ENCODE data around the gene CDH5. TPM values are rescaled to one million over a fixed set of nuclear protein-coding genes. Genes with fewer than 3 reads are reported as not detected.

The CDH5 gene
- total and polyA plus RNA-seq, 10 donors, result 6.7 to 62.7 (median 40.2) TPM

DNA sequence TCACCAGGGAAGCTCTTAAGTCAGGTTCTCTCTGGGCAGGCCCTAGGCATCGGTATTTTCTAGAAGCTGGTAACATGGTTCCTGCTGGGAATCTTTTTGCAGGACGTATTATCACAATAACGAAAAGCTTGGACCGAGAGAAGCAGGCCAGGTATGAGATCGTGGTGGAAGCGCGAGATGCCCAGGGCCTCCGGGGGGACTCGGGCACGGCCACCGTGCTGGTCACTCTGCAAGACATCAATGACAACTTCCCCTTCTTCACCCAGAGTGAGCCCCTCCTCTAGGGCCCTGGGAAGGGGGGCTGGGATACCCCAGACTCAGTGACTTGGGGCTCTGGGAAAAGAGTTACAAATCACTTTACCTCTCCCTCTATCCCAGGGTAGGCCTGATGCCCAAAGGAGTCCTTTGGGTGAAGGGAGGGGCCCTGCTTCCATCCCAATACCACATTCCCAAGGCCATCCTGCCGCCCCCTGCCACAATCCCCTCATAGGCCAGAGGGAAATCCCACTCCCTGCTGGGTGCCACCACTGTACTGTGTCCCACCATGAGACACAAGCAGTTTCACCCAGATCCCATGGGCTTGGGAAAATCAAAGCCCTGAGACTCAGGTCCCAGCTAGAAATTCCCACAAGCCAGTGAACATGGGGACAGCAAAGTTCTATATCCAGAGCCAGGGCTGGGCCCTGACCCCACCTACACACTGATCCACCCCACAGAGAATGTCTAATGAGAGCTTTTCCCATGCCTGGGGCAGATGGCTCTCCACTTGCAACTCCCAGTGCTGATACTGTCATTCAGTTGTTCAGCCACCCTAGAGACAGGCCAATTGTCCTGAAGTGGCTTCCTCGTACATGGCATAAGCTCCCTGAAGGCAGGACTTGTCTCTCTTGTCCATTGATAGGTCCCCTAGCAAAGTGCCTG, 23.0 kb downstream of the CDH5 start:
- H3K4me1 ChIP-seq, result no peaks in the 10 kb centered on the region
- no peaks in the 10 kb centered on the region for H3K9me3 ChIP-seq
- WGBS, 5 donors, result 85 to 95% (median 92%) methylated on average over 13 of the region's 13 CpGs
- H3K27me3 ChIP-seq (replicated peaks in 1 of 7), result peaks cover 0 to 8% (median 0%) of the 10 kb centered on the region in 7 donors
- intact Hi-C loops (cut with DNase I; ENCODE audit: low total_unique reads), result no loop called here
- H3K4me3 ChIP-seq, result no peak overlapping the region
- no peak for TF ChIP-seq POLR2AphosphoS5 (IDR thresholded peaks at IDR 0.05)
- peak; percentile 25 for DNase-seq
- H3K36me3 ChIP-seq, result peaks cover 0 to 19% (median 2%) of the 10 kb centered on the region in 6 donors
- H3K27ac ChIP-seq, result no peak overlapping the region

DNA sequence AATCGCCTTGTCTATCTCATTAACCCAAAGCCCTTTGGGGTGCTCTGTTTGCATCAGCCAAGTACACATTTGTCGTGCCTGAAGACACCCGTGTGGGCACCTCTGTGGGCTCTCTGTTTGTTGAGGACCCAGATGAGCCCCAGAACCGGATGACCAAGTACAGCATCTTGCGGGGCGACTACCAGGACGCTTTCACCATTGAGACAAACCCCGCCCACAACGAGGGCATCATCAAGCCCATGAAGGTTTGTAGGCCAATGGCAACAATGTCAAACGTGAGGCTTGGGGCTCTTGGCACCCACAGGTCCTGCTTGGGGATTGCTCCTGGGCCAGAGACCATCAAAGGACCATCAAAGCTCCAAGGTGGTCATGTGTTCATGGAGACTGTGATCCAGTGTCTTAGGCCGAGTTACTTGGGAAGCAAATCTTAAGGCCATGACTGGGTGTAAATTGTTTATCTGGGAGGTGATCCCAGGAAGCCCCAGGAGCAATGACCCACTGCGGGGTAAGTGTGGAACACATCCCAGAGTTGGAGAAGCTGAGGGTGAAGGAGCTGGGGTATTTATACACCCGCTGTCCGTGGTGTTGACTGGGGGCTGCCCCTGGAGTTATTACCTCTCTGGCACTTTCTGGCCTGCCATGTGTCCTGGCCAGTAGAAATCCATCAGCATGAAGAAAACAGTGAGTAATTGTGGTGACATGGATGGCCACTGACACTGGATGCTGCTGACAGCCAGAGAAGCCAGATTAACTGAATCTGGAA, 24.0 kb downstream of the CDH5 start:
- WGBS, 5 donors, result 80 to 98% (median 86%) methylated on average over 8 to 14 of the region's 14 CpGs
- H3K4me3 ChIP-seq, result no peak overlapping the region
- H3K36me3 ChIP-seq, result peaks cover 0 to 19% (median 2%) of the 10 kb centered on the region in 6 donors
- H3K27ac ChIP-seq, result no peak overlapping the region
- TF ChIP-seq POLR2AphosphoS5 (IDR thresholded peaks at IDR 0.05) (no peak), POLR2A (IDR thresholded peaks at IDR 0.05) (no peak)
- TF ChIP-seq, protein P1, sequence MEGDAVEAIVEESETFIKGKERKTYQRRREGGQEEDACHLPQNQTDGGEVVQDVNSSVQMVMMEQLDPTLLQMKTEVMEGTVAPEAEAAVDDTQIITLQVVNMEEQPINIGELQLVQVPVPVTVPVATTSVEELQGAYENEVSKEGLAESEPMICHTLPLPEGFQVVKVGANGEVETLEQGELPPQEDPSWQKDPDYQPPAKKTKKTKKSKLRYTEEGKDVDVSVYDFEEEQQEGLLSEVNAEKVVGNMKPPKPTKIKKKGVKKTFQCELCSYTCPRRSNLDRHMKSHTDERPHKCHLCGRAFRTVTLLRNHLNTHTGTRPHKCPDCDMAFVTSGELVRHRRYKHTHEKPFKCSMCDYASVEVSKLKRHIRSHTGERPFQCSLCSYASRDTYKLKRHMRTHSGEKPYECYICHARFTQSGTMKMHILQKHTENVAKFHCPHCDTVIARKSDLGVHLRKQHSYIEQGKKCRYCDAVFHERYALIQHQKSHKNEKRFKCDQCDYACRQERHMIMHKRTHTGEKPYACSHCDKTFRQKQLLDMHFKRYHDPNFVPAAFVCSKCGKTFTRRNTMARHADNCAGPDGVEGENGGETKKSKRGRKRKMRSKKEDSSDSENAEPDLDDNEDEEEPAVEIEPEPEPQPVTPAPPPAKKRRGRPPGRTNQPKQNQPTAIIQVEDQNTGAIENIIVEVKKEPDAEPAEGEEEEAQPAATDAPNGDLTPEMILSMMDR (IDR thresholded peaks at IDR 0.05 in 8 of 11, conservative IDR thresholded peaks at IDR 0.05 in 3 of 11), result no peak
- no peaks in the 10 kb centered on the region for H3K4me1 ChIP-seq
- H3K27me3 ChIP-seq (replicated peaks in 1 of 7), result peaks cover 0 to 8% (median 0%) of the 10 kb centered on the region in 7 donors
- no peaks in the 10 kb centered on the region for H3K9me3 ChIP-seq
- no peak for DNase-seq
- intact Hi-C loops (cut with DNase I; ENCODE audit: low total_unique reads), result no loop called here

DNA sequence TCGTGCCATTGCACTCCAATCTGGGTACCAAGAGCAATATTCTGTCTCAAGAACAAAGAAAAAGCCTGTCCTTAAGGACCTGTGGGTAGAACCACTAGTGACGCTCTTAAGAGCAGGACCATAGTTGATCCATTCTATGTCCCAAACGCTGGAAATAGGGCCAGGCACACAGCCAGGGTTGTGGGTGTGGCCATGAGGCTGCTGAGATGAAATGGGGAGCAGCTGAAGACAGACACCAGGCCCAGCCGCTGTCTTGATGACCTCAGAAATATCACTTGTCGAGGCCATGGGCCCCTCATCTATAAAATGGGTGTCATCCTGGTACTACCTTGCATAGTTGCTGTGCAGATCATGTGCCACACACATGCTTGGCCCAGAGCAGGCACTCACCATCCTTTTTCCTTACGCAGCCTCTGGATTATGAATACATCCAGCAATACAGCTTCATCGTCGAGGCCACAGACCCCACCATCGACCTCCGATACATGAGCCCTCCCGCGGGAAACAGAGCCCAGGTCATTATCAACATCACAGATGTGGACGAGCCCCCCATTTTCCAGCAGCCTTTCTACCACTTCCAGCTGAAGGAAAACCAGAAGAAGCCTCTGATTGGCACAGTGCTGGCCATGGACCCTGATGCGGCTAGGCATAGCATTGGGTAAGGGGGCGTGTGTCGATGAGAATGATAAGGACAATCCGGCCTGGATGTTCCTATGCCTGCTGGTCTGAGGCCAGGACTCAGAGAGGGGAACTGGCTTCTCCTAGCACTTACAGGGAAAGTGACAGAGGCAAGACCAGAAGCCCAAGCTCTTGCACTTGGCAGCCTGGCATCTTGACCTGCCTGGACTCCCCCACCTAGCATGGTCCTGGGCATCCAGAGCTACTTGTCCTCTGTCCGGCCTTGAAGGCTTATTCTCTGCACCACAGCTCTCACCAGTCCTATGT, 25.5 kb downstream of the CDH5 start:
- intact Hi-C loops (cut with DNase I; ENCODE audit: low total_unique reads), result no loop called here
- DNase-seq, result no peak
- 88 to 91% (median 89%) methylated on average over 17 to 18 of the region's 18 CpGs for WGBS, 5 donors
- Histone ChIP-seq H3K27me3 (replicated peaks in 1 of 7) (peaks cover 0 to 11% (median 0%) of the 10 kb centered on the region in 7 donors), H3K4me1 (no peaks in the 10 kb centered on the region), H3K36me3 (peaks cover 0 to 24% (median 2%) of the 10 kb centered on the region in 6 donors), H3K4me3 (no peak overlapping the region), H3K27ac (no peak overlapping the region), H3K9me3 (no peaks in the 10 kb centered on the region)
- no peak for TF ChIP-seq POLR2A (IDR thresholded peaks at IDR 0.05)
- TF ChIP-seq, protein P1 (IDR thresholded peaks at IDR 0.05 in 8 of 11, conservative IDR thresholded peaks at IDR 0.05 in 3 of 11), result no peak
